Retinal pigment epithelial cell (primary cell): ENCODE data around the gene PAQR5.

Experiments used
- DNase-seq: peaks from one replicate; pipeline ENCODE4 v3.0.0-alpha.2; 2010; ENCODE audit warnings: low read depth
- H3K4me3 ChIP-seq: 2 replicates; pipeline ENCODE4 v1.5.1; 2011; ENCODE audit warnings: mild to moderate bottlenecking, low read length, control low read depth, moderate library complexity
- CTCF ChIP-seq: conservative IDR thresholded peaks from 2 replicates; pipeline ENCODE4 v1.5.1; 2011; ENCODE audit warnings: low read depth, low read length, control low read depth, inconsistent platforms

Gene PAQR5, protein sequence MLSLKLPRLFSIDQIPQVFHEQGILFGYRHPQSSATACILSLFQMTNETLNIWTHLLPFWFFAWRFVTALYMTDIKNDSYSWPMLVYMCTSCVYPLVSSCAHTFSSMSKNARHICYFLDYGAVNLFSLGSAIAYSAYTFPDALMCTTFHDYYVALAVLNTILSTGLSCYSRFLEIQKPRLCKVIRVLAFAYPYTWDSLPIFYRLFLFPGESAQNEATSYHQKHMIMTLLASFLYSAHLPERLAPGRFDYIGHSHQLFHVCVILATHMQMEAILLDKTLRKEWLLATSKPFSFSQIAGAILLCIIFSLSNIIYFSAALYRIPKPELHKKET

GRCh38 chr15:69298697-69299441 is at the start of gene PAQR5:
PAQR5 (plus strand) TSS chr15:69298912; CDS start chr15:69360081, 61,169 bp downstream.
- H3K4me3 ChIP-seq = peak within 1 kb of the TSS; percentile 42
- DNase-seq = no peak
- no peak for TF ChIP-seq CTCF

- DNase-seq = peak; percentile 18
- H3K4me3 ChIP-seq = no peak overlapping the region
- no peak for TF ChIP-seq CTCF
Measured at GRCh38 chr15:69253156-69253555, 45.6 kb upstream of the PAQR5 start.

DNA sequence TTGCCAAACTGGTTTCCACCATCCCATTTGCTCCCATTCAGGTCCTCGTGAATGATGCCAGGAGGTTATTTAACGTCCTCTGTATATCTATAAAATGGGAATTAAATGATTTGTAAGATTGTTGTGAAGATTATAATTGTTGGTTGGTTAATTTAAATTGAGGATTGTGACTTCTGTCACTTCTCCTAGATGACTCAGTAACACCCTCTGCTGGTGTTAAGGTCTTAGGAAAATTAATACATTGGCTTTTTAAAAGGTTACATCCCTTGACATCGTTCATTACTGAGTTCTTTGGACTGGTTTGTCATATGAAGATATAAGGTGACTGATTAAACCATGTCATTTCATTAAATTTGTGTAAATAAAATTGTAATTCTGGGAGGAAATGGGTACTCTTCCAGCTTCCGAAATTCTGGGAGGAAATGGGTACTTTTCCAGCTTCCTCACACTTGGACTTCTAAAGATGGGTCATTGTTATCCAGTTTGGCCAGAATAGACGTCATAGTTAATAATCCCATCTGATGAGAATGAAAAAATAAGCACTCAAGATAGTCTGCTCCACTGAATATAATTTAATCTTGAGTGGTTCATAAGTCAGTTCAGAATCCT is 33.3 kb upstream of the PAQR5 start:
- no peak overlapping the region for H3K4me3 ChIP-seq
- peak; percentile 62 for TF ChIP-seq CTCF
- DNase-seq = no peak

- H3K4me3 ChIP-seq = no peak overlapping the region
- no peak for DNase-seq
- no peak for TF ChIP-seq CTCF
Measured at GRCh38 chr15:69271217-69271616, 27.5 kb upstream of the PAQR5 start.

DNA sequence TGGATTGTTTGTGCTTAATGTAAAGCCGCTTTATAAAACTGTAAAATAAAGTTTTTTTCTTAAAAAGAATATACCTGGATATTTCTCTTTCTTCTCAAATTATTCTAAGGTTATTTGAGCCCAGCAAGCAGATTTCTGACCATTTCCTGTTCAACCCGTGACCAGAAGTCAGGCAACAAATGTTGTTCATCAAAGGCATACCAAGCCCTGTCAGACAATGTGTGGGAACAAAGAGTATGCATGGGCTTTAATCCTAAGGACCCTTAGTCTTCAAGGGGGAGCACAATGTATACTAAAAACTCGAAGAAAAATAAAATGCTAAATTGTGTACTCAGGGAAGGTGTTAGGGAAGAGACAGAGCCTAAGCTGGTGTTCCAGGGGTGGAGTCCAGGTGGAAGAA is 26.6 kb upstream of the PAQR5 start:
- DNase-seq = no peak
- TF ChIP-seq CTCF = no peak
- no peak overlapping the region for H3K4me3 ChIP-seq

- H3K4me3 ChIP-seq = no peak overlapping the region
- no peak for DNase-seq
- no peak for TF ChIP-seq CTCF
Measured at GRCh38 chr15:69272891-69273290, 25.8 kb upstream of the PAQR5 start.
